Keratinocyte (primary cell): Measurements from ENCODE around the gene C4BPA. TPM values are rescaled to one million over a fixed set of nuclear protein-coding genes. Genes with fewer than 3 reads are reported as not detected.

Experiments used
- DNase-seq: peaks from one replicate; pipeline ENCODE4 v3.0.0-alpha.2; 2011; ENCODE audit warnings: low read depth, missing footprints, low spot score
- FAIRE-seq: peaks from 2 replicates; lab custom pipeline; 2011; peaks lifted over from hg19 to GRCh38; lab: Jason Lieb, UNC
- H2AFZ ChIP-seq: 2 replicates; pipeline ENCODE4 v1.6.0; 2012; ENCODE audit warnings: low read length, control low read depth, inconsistent platforms; ENCODE audit not compliant: control insufficient read depth
- H3K27ac ChIP-seq: 2 replicates; pipeline ENCODE4 v1.5.1; 2011; ENCODE audit warnings: low read length; ENCODE audit not compliant: control insufficient read depth, insufficient read depth
- H3K27me3 ChIP-seq: 3 replicates; pipeline ENCODE4 v1.6.0; 2011; ENCODE audit warnings: low read length; ENCODE audit not compliant: control insufficient read depth, insufficient read depth; ENCODE audit errors: extremely low read depth
- H3K36me3 ChIP-seq, 2 experiments: 2 replicates in 1 of 2; 3 replicates in 1 of 2; pipeline ENCODE4 v1.5.1; 2011; ENCODE audit warnings: low read length in 2 of 2, mild to moderate bottlenecking in 1 of 2; ENCODE audit not compliant: control insufficient read depth in 2 of 2, insufficient read depth in 2 of 2; ENCODE audit errors: extremely low read depth in 1 of 2
- H3K4me1 ChIP-seq: 3 replicates; pipeline ENCODE4 v1.5.1; 2011; ENCODE audit warnings: low read length; ENCODE audit not compliant: control insufficient read depth, insufficient read depth; ENCODE audit errors: extremely low read depth
- H3K4me2 ChIP-seq: 3 replicates; pipeline ENCODE4 v1.6.0; 2011; ENCODE audit warnings: low read depth, low read length; ENCODE audit not compliant: control insufficient read depth, insufficient read depth; ENCODE audit errors: extremely low read depth
- H3K4me3 ChIP-seq, 3 experiments: fragments of 200-600 bp in 1 of 3; sonication (generic) in 1 of 3; 2 replicates in 2 of 3; 3 replicates in 1 of 3; pipeline ENCODE4 v1.5.1; 2011 to 2016; ENCODE audit warnings: low read length in 3 of 3, mild to moderate bottlenecking in 3 of 3, control low read depth in 2 of 3, inconsistent platforms in 1 of 3, low read depth in 1 of 3, mixed read lengths in 1 of 3, mixed run types in 1 of 3, moderate library complexity in 1 of 3; ENCODE audit not compliant: control insufficient read depth in 2 of 3, insufficient read depth in 2 of 3; ENCODE audit errors: extremely low read depth in 1 of 3
- H3K79me2 ChIP-seq: 2 replicates; pipeline ENCODE4 v1.6.0; 2012; ENCODE audit warnings: low read length; ENCODE audit not compliant: control insufficient read depth, insufficient read depth
- H3K9ac ChIP-seq: 3 replicates; pipeline ENCODE4 v1.6.0; 2011; ENCODE audit warnings: low read length; ENCODE audit not compliant: control insufficient read depth, insufficient read depth; ENCODE audit errors: extremely low read depth
- H3K9me1 ChIP-seq: 3 replicates; pipeline ENCODE4 v1.6.0; 2011; ENCODE audit warnings: low read length; ENCODE audit not compliant: control insufficient read depth, insufficient read depth; ENCODE audit errors: extremely low read depth
- H3K9me3 ChIP-seq: 2 replicates; pipeline ENCODE4 v1.5.1; 2012; ENCODE audit warnings: low read depth, low read length; ENCODE audit not compliant: control insufficient read depth
- H4K20me1 ChIP-seq: 3 replicates; pipeline ENCODE4 v1.6.0; 2011; ENCODE audit warnings: low read length; ENCODE audit not compliant: control insufficient read depth, insufficient read depth; ENCODE audit errors: extremely low read depth
- CTCF ChIP-seq, 3 experiments: IDR thresholded peaks in 1 of 3; conservative IDR thresholded peaks in 1 of 3; optimal IDR thresholded peaks in 1 of 3; 2 replicates in 2 of 3; 3 replicates in 1 of 3; pipeline versions ENCODE3 to v1.5.1; 2011; ENCODE audit warnings: low read length in 3 of 3, mild to moderate bottlenecking in 3 of 3, moderate library complexity in 2 of 3, control low read depth in 1 of 3, inconsistent platforms in 1 of 3; ENCODE audit not compliant: insufficient read depth in 2 of 3; ENCODE audit errors: extremely low read depth in 1 of 3
- EZH2 ChIP-seq: IDR thresholded peaks from one replicate; pipeline ENCODE4 v1.6.1; 2012; ENCODE audit warnings: inconsistent platforms, mild to moderate bottlenecking, low read length, moderate library complexity
- dilution Hi-C: fragments of 300-500 bp; cut with MboI; formaldehyde crosslinking; loops from one replicate; pipeline ENCODE4 v1.7.0; 2020; ENCODE audit warnings: low sequenced_read_pairs; ENCODE audit not compliant: extremely low pct_ligation_motif_present
- polyA plus RNA-seq, 5 experiments: library from polyadenylated mRNA; depleted of rRNA in 3 of 5; stranded (reverse) in 3 of 5; stranded (forward) in 1 of 5; unstranded in 1 of 5; fragments of >200 nt; gene quantifications; 1 replicate in 1 of 5; 2 replicates in 3 of 5; 3 replicates in 1 of 5; pipeline versions ENCODE4 v1.2.1 to v1.2.3, GENCODE V29; 2011 to 2012; ENCODE audit warnings: missing spikeins in 2 of 5, low read depth in 1 of 5, low replicate concordance in 1 of 5

The C4BPA gene
- polyA plus RNA-seq, 1 donor (not counting 4 experiments of a cell fraction or from before 2014, with no cell fraction given): not detected

GRCh38 chr1:207077012-207077411 is 27.0 kb upstream of the C4BPA start:
- no peaks in the 10 kb centered on the region for H3K9me3 ChIP-seq
- no peak overlapping the region for H3K4me2 ChIP-seq
- no peaks in the 10 kb centered on the region for H3K27me3 ChIP-seq
- H2AFZ ChIP-seq: no peak overlapping the region
- FAIRE-seq (no peak), DNase-seq (no peak)
- peaks cover 33% of the 10 kb centered on the region for H3K4me1 ChIP-seq
- H3K9ac ChIP-seq: no peak overlapping the region
- H3K79me2 ChIP-seq: no peaks in the 10 kb centered on the region
- dilution Hi-C loops: no loop called here
- no peak overlapping the region for H3K27ac ChIP-seq
- TF ChIP-seq EZH2 (no peak), CTCF (optimal IDR thresholded peaks at IDR 0.05 in 1 of 3, IDR thresholded peaks at IDR 0.05 in 1 of 3, conservative IDR thresholded peaks at IDR 0.05 in 1 of 3; ENCODE audit: extremely low read depth in 1 of 3, insufficient read depth in 2 of 3, low read length in 3 of 3) (no peak)
- no peak overlapping the region for H3K4me3 ChIP-seq
- H4K20me1 ChIP-seq: no peaks in the 10 kb centered on the region
- no peaks in the 10 kb centered on the region for H3K9me1 ChIP-seq
- H3K36me3 ChIP-seq: peaks cover 10 to 11% of the 10 kb centered on the region in 2 experiments

DNA sequence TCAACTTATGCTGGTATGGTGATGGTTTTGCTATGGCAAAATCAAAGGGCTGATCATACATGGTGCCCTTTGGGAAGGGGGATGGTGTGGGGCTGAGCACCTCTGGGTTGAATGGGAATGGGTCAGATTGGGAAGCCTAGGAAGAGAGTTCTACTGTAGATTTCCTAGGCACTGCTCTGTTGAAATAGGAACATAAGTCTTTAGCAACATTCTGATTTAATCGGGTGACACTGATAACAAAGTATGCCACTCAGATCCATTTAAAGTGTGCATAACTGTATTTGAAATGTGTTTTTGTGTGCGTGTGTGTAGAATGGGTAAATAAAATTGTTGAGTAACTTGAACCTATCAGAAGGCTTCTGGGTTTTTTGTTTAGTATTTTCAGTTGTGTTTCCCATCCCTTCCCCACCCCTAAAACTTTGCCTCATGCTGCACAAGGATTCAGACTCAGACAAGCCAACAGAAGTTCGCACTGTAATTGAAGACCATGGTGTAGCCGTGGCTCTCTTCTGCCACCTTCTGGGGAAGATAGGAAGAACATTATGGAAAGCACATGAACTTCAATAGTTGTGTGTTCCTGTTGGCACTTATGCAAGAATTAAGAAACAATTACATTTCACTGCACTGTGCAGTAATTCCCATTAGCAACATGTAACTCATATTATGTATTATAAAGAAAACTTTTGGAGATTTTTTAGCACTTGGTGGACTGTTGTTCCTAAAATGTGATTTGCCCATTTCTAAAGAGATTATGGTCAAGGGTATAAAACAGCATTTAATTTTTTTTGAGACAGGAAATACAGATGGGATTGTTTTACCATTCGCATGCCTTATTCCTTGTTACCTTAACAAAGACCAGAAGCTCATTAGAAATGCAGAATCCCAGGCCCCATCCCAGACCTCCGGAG is 26.3 kb upstream of the C4BPA start:
- Histone ChIP-seq H4K20me1 (no peaks in the 10 kb centered on the region), H2AFZ (no peak overlapping the region), H3K9me3 (no peaks in the 10 kb centered on the region), H3K9ac (no peak overlapping the region), H3K9me1 (no peaks in the 10 kb centered on the region), H3K4me1 (peaks cover 33% of the 10 kb centered on the region), H3K4me2 (no peak overlapping the region), H3K4me3 (no peak overlapping the region), H3K36me3 (peaks cover 6 to 8% of the 10 kb centered on the region in 2 experiments), H3K27ac (no peak overlapping the region), H3K79me2 (no peaks in the 10 kb centered on the region), H3K27me3 (no peaks in the 10 kb centered on the region)
- peak; percentile 81 to 87 (median 85) for TF ChIP-seq CTCF (optimal IDR thresholded peaks at IDR 0.05 in 1 of 3, IDR thresholded peaks at IDR 0.05 in 1 of 3, conservative IDR thresholded peaks at IDR 0.05 in 1 of 3; ENCODE audit: extremely low read depth in 1 of 3, insufficient read depth in 2 of 3, low read length in 3 of 3)
- TF ChIP-seq EZH2: no peak
- FAIRE-seq: peak; percentile 97
- DNase-seq: no peak
- dilution Hi-C loops: no loop called here
